NCI-H2196 (cell line): ENCODE results near the gene PSENEN.

Source experiments
- DNase-seq: peaks from one replicate; lab custom pipeline; 2025; ENCODE audit not compliant: unreplicated experiment; lab: John Stamatoyannopoulos, UW

The PSENEN gene

DNA sequence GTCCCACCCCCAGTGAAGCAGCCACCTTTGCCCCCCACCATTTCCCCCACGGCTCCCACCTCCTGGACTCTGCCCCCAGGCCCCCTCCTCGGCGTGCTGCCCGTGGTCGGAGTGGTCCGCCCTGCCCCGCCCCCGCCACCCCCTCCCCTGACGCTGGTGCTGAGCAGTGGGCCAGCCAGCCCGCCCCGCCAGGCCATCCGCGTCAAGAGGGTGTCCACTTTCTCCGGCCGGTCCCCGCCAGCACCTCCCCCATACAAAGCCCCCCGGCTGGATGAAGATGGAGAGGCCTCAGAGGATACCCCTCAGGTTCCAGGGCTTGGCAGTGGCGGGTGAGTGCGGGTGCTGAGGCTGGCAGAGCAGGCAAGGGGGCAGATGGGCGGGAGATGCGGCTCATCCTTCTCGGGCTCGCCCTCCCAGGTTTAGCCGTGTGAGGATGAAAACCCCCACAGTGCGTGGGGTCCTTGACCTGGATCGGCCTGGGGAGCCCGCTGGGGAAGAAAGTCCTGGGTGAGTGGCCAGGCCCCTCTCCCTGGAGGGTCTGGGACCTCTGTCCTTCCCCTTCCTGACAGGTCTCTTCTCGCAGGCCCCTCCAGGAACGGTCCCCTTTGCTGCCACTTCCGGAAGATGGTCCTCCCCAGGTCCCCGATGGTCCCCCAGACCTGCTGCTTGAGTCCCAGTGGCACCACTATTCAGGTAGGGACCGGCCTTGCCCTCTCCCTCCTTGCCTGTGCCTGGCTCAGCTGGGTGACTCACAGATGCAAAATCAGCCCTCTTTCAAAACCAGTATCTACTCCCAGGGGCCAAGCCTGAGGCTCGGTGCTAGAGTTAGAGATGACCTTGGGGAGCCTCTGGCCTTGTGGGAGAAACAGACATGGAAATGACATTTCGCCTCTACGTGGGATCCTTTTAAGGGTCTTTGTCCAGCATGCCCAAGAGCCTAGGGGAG, 12.0 kb upstream of the PSENEN start:
- no peak for DNase-seq

DNA sequence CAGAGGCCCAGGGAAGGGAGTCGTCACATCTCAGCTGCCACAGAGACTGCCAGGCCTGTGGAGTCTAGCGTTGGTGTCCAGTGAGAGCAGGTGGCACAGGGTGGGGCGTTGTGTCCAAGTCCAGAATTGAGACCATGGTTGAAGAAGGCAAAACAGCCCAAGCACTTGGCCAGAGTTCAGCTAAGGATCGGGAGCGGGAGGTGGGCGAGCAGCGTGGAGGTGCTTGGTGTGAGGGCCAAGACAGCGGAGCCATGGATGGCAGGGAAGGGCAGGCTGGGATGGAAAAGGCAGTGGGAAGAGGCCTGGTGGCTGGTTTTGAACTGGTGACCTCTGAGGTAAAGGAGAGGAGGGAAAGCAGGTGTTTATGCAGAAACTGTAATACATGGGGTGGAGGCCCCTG, 11.2 kb upstream of the PSENEN start:
- no peak for DNase-seq

DNA sequence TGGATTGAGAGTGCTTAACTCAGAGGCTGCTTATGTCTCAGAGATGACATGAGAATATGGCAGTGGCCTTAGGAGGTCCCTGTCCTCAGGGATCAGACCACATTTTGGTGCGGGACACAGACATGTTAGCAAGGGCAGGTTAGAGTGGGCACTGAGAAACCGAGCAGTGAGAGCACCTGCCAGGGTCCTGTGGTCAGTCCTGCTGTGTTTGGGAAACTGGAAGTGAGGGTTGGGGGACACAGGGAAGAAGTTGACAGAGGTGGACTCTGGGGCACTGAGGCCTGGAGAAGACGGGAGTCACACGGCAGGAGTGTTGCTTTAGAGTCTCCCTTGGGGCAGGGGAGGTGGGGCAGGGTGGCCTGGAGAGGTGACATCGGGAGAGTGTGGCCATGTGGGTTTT, 10.6 kb upstream of the PSENEN start:
- DNase-seq, result no peak

GRCh38 chr19:35736913-35737886, 8.3 kb upstream of the PSENEN start:
- DNase-seq, result no peak

- DNase-seq, result no peak
Measured at GRCh38 chr19:35738021-35738886, 7.2 kb upstream of the PSENEN start.

GRCh38 chr19:35738887-35739229, 6.6 kb upstream of the PSENEN start:
- DNase-seq, result no peak

DNA sequence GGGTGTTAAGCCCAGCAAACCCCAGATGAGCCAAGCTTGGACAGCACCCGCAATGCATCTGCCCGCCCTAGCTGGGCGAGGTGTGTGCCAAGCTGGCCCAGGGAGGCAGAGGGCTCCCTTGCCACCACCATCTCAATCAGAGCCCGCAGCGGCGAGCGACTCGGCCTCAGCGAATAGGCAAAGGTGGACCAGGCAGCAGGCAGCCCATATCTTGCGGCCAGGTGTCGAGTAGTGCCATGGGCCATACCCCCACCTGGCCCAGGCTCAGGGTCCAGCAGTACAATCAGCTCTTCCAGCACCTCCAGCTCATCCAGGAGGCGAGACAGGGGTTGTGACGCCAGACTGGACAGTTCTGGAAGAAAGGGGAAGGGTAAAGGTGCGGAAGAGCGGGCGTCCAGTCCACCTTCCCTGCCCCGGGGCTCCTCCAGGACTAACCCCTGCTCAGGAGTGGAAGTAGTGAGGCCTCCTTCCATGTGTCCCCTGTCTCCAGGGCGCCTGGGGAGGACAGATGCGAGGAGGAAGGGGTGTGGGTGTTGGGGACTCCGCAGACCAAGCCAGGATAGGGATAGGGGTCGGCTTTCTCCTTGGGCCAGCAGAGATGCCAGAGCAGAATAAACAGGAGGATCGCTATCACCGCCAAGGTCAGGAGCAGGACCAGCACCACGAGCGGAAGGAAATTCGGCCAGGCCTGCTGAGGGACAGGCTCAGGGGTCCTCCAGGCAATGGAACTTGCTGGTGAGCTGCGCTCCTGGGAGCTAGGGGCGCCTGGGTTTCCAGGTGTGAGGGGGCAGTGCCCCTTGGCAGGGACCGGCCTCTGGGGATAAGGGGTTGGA, 6.0 kb upstream of the PSENEN start:
- DNase-seq, result no peak

GRCh38 chr19:35740108-35740422, 5.4 kb upstream of the PSENEN start:
- no peak for DNase-seq

DNA sequence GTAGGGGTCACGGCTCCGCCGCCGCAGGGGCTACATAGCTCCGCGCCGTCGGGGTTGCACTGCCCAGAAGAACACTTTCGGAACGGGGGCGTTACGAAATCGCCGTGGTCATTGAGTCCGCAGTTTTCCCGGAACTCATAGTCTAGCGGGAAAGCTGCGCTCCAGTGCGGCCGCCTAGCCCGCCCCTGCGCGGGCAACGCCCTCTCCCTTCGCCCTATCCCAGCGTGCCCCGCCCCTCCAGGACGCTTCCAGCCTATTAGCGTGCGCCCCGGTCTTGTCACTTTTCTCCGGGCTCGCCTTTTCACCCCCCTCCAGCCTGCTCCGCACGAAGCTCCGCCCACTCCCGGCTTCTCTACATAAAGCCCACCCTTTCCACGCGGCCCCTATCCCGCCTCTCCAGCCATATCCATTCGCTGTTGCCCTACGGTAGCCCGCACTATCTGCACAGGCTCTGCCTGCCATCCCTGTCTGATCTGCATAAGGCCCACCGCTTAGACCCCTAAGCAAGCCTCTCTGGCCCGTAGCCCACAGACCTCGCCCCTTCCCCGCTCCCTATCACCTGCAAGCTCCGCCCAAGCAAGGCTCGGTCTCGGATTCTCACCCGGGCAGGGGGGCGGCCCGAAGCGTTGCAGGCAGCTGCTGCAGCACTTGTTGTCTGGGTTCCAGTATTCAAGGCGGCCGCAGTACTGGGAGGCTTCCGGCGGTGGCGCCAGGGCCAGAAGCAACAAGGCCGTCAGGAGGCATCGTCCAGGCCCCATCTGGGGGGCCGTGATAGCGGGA, 4.8 kb upstream of the PSENEN start:
- peak; percentile 98 for DNase-seq

DNA sequence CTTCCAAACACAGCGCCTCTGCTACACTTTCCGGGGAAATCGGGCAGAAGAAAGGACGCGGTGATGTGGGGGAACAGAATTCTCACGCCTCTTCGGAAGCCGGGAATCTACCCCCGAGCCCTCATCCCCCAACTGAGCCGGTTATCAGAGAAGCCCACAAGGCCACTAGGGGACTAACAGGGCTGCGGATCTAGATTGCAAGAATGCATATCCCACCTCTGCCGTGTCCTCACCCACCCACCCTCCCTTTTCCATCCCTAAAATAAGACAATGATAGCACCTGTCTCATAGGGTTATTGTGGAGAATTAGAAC, 4.3 kb upstream of the PSENEN start:
- no peak for DNase-seq

GRCh38 chr19:35742121-35742724, 3.2 kb upstream of the PSENEN start, which contains the start of gene IGFLR1:
TSS of gene IGFLR1 (minus strand) at chr19:35742452. CDS start at chr19:35741180, 1,272 bp downstream.
- DNase-seq, result no peak

DNA sequence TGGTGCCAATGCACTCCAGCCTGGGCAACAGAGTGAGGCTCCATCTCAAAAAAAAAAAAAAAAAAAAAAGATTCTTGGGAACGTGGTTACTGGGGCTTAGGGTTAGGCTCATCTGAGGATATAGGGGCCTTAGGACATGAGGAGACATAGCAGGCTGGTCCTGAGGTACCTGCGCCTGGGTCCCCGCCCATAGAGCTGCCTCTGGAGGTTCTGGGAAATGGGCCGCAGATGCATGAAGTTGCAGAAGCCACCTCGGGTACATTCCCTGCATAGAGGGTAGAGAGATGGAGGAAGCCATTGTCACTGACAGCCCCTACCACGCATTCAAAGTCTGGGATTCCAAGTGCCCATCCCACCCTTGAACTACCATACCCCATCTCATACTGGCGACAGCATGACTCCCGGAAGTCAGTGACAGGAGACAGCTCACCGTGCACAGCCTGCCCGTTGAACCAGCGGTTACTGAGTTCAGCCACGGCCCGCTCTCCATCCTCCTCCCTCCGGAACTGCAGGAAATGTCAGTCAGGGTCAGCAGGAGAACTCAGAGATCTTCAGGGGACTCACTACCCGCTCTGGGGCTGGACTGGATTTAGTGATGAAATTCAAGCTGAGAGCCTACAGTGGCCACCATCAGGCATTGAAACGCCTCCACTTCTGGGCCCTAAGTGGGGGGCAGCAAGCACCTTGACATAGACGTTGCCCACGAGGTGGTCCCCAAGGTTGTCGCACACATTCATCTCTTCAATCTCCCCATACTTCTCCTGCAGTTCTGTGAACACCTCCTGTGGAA, 1.6 kb upstream of the PSENEN start:
- no peak for DNase-seq

GRCh38 chr19:35744430-35745327, 772 bp upstream of the PSENEN start:
- DNase-seq, result peak; percentile 97

GRCh38 chr19:35746087-35746462, 624 bp downstream of the PSENEN start:
- no peak for DNase-seq

DNA sequence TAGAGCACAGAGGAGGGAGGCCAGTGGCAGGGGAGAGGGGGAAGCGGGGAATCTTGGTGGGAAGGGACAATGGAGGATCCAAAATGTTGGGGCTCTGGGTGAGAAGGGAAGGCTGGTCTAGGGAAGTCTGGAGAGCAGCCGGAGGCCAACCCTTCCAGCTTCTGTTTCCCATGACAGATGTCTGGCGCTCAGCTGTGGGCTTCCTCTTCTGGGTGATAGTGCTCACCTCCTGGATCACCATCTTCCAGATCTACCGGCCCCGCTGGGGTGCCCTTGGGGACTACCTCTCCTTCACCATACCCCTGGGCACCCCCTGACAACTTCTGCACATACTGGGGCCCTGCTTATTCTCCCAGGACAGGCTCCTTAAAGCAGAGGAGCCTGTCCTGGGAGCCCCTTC, 1.1 kb downstream of the PSENEN start:
- DNase-seq, result no peak

DNA sequence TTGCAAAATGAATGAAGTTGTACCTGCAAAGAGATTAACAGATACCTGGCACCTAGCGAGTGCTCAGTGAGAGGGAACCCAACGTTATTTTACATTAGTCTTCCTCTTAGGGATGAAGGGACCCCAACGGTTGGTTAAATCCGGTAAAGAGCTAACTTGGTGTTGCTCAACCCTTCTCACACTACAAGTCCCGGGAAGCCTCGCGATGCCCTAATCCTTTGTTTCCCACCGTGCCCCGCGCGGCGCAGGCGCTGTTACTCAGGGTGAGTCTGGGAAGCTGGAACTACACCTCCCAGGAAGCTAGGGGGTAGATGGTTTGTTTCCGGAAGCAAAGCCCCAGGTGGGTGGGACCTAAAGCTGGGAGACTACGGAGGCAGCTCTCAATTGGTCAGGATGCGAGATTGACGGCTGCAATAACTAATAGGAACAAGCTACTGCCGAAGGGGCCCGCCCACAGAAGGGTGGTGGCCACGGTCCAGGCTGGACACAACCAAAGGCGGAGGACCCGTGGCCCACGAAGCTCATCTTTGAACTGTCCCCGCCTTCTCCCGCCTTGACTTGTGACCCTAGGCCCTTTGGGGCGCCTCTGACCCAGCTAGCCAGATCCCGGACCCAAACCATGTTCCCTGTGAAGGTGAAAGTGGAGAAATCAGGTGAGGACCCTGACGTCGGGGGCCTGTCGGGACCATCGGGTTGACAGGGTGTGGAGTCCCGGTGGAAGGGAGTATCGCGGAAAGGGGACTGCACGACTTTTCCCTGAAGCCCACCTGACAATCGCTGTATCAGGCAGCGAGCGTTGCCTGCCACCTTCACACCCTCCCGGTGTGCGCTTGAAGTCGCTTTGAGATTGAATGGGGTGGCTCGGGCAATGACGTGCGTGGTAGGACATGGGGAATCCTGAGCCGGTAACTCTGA, 2.9 kb downstream of the PSENEN start, which contains the start of gene LIN37:
Gene LIN37 (plus strand): TSS at position 471 of the 915 bp plus-strand sequence. CDS start 149 bp downstream, at position 620.
- peak; percentile 99 for DNase-seq
